Measurements from ENCODE around the gene ALOX5AP.

Gene ALOX5AP

DNA sequence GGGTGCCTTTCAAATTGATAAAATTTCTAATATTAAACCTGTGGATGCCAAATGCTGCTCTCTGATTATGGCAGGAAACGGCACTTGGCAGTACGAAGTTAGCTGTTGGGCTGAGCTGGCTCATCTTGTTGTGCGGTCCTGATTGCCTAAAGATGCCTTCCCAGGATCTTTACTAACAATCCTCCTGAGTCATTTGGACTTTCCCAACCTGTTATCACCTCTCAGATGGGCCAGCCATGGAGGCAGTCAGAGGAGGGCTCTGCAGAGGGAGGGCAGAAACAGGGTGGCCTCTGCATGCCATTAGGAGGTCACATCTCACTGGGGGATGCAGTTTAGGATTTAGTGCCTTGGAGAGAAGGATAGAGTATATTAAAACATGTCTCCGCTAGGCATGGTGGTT is 27.3 kb downstream of the ALOX5AP start:
- no peak for DNase-seq (ENCODE audit: low read depth)

DNA sequence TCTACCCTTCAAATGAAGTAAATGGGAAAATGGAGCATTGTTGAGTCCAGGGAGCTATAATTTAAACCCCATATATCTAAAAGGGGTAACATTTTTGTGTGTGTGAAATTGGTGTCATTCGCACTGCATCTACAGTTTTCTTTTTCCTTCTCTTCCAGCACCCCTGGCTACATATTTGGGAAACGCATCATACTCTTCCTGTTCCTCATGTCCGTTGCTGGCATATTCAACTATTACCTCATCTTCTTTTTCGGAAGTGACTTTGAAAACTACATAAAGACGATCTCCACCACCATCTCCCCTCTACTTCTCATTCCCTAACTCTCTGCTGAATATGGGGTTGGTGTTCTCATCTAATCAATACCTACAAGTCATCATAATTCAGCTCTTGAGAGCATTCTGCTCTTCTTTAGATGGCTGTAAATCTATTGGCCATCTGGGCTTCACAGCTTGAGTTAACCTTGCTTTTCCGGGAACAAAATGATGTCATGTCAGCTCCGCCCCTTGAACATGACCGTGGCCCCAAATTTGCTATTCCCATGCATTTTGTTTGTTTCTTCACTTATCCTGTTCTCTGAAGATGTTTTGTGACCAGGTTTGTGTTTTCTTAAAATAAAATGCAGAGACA is 28.6 kb downstream of the ALOX5AP start:
- DNase-seq (ENCODE audit: low read depth) = no peak

DNA sequence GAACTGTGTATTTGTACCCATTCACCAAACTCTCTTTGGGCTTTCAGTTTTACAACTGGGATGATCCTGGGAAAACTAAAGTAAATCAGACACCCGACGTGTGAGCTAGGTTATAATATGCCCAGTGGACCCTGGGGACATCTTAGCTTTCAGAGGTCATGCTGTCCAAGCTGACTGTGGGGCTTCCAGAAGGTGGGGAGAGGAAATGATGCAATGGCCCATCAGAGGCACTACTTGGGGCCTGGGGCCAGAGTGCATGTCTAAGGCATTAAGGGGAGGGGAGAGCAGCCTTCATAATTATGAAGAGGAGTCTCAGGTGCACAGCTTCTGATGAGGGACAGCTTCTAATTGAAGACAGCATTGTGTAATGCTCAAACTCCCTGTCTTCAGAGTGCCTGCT is 30.9 kb downstream of the ALOX5AP start:
- no peak for DNase-seq (ENCODE audit: low read depth)

DNA sequence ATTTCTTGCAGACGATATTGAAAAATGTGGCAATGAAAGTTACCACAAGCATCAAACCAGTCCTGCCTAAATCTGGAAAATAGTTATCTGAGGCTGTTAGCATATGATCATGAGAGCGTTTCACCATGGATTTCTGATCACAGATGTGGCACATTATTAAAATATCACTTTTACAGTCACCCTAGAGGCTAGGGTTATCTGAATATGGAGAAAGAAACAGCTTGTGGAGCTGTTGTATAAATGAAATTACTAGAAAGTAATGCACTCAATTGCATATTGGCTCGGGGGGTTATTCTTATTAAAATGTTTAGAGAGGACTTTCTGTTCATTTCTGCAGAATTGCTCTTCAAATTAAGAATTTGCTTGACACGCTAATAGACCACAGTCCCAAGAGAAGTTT is 35.6 kb downstream of the ALOX5AP start:
- no peak for DNase-seq (ENCODE audit: low read depth)

DNA sequence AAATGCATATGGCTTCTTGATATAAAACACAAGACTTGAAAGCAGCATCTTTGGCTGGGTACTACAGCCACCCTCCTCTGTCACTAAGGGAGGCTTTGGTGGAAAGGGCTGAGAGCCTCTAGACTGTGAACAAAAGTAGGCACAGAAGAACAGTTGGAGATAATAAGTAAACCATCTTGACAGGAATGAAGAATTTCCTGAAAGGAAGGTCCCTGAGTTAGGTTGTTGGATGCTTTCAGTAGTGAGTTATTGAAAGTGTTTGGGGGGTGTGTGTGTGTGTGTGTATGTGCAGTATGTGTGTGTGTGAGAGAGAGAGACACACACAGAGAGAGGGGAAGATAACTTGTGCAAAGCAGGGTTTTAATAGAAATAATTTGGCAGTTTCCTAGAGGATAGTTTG is 38.2 kb downstream of the ALOX5AP start:
- DNase-seq (ENCODE audit: low read depth) = no peak

DNA sequence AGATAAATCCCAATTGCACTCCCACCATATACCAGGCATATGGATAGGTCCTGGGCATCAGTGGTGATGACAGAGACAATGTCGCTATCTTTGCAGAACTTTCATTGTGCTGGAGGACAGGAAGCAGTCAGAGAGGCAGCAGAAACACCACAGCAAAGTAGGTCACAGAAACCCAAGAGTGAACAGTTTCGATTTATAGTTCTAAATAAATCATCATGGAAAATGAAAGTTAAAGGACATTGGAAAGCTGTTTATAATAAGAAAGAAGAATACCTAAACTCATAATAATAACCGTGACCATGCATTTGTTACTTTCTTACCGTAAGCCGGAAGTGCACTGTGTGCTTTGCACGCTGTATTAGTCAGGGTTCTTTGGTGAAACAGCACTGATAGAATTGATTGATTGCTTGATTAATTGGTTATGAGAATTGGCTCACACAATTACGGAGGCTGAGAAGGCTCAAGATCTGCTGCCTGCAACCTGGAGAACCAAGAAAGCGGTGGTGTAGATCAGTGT is 38.9 kb downstream of the ALOX5AP start:
- no peak for DNase-seq (ENCODE audit: low read depth)

DNA sequence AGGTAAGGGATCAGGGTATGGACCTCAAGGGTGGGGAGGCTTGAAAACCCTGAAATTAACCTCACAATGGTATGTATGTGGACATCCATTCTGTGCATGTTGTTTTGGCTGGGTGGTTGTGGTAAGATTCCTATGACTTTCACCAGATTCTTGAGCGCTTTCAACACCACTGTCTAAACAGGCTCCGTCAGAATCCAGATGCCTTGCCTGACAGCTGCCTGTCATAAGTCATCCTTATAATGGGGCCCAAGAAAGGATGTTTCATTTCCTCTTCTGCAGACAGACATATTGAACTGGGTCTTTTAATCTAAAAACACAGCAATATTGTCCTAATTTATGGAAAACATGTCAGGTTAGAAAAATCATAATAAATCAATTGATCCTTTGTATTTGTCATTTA is 41.3 kb downstream of the ALOX5AP start:
- no peak for DNase-seq (ENCODE audit: low read depth)

DNA sequence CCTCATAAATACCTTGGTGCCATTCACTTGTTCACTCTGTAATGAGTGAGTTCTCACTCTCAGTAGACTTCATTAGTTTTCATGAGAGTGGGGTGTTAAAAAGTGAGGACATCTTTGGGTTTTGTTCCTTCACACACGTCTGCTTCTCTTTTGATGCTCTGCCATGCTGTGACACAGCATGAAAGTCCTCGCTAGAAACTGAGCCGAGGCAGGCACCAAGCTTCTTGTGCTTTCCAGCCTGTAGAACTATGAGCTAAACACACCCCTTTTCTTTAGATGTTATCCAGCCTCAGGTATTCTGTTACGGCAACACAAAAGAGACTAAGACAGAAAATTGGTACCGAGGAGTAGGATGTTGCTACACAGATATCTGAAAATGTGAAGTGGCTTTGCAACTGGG is 43.7 kb downstream of the ALOX5AP start:
- DNase-seq (ENCODE audit: low read depth) = no peak

DNA sequence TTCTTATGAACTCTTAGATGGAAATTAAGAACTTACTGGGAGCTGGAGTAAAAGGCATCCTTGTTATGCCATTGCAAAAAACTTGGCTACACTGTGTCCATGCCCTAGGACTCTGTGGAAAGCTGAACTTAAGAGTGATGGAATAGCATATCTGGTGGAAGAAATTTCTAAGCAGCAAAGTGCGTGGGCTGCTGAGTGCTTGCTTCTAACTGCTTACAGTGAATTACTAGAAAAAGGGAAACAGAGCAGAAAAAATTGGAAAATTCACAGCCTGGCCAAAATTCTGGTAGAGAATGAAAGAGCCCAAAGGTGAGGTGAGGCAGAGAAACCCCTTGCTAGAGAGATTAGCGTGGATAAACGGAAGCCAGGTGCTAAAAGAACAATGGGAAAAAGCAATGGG is 44.3 kb downstream of the ALOX5AP start:
- DNase-seq (ENCODE audit: low read depth) = no peak

DNA sequence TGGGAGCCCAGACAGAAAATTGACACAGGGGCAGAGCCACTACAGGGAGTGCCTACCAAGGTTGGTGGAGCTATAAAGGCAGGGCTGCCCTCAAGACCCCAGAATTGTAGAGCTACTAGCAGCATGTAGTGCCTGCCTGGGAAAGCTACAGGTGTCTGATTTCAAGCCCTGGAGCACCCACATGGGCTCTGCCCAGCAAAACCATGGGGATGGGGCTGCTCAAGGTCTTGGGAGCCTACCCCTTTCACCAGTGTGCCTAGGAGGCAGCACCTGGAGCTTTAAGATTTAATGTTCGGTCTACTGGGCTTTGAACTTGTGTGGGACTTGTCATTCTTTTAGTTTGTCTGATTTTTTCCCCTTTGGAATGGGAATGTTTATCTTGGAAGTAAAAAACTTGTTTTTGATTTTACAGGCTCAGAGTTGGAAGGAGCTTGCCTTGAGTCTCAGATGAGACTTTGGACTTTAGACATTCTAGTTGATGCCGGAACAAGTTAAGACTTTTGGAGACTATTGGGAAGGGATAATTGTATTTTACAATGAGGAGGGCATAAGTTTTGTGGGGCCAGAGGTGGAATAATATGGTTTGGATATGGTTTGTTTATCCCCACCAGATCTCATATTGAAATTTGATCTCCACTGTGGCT is 45.1 kb downstream of the ALOX5AP start:
- no peak for DNase-seq (ENCODE audit: low read depth)

DNA sequence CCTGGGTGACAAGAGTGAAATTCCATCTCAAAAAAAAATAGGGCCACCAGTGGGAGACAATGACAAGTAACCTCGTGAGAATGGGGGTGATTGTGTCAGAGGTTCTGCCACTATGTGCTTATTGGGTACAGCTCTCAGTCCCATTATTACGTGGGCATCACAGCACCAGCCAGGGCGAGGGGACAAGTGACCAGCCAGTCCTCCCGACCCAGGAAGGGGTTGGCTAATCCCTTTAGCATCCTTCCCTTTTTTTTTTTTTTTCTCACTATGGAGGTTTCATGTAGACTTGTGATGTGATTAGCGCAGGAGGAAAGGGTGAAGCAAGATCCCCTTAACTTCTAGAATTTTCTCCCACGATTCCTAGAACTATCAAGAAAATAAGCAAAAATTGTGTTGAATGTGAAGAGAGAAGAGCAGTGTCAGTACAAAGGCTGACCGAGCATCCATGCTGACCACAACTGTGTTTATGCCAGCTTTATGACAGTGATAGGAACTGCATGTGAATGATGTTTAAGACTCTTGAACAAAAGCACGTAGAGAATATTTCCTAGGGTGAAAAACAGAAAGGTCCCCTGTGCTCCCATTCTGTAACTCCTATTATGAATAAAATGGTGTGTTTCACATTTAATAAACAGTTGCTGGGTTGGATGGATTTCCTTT is 50.0 kb downstream of the ALOX5AP start:
- no peak for DNase-seq (ENCODE audit: low read depth)

DNA sequence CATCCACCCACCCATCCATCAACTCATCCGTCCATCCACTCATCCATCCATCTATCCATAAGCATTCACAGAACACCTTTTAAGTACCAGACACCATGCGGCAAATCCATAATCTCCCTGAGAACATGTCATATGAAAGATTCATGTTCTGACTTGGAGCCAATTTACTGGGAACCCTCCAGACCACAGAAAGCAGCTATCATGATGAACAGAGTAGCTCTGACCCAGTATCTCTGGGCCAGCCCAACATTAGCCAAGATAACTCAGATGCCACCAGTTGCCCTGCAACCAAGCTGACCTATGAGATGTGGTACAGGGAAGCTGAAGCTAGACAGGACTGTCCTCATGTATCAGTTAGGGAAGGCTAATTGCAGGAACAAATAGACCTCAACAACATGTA is 51.3 kb downstream of the ALOX5AP start:
- DNase-seq (ENCODE audit: low read depth) = no peak

DNA sequence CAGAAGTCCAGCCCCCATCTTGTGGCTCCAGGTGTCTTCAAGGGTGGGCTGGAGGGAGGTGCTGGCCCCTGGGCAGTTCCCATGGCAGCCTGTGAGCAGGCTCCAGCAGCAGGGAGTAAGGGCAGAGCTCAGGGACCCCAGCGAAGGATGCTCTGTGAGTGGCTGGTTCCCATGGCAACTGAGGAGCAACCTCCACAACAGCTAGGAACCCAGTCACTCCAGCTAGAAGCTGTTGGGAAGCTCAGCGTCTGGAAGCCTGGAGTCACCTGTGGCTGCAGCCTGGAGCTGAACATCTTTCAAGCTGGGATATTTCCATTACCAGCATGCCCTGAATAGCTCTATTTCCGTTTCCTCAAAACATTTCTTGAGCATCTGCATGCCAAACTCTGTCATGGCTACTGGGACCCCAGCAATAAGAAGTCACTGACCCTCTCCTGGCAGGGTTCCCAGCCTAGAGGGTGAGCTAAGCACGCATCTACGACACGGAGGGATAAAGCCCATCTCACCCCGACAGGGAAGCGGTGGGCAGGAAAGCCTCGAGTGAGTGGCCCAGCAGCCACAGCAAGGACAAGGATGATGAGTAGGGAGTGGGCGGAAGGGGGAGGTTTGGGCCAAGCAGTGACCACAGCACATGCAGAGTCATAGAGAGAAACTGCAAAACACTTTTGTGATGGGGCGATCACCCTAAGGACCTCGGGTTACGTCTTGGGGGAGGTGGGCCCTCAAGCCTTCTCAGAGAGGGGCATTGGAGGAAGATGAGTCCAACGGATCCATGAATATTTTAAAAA is 52.6 kb downstream of the ALOX5AP start:
- DNase-seq (ENCODE audit: low read depth) = no peak

DNA sequence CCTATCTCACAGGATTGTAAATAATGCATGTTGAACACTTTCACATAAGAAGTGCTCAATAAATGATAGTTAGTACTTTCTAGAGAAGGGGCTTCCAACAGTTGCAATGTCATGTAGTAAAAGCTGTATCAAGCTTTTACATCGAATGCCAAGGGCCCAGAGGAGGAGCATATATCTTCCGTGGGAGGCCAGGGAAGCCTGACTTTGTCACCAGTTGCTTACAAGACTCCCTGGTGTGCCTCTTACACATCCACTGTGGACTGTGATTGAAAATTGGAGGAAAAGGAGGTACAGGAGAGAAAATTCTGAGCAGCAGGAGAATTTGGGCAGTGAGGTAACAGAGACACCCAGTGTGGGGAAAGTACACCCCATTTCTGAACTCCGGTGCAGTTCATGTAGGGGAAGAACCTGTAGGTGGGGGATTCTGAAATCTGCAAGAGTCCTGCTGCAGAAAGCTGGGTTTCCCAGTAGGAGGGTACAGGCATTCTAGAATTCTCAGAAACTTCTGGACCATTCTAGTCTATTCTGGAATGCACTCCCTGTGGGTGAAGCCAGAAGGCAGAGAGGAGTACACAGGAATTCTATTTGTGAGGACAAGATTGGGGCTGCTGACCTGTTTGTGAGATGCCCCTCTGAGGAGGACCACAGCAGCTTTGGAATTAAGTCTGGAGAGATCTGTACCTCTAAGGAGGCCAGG is 54.0 kb downstream of the ALOX5AP start:
- no peak for DNase-seq (ENCODE audit: low read depth)

DNA sequence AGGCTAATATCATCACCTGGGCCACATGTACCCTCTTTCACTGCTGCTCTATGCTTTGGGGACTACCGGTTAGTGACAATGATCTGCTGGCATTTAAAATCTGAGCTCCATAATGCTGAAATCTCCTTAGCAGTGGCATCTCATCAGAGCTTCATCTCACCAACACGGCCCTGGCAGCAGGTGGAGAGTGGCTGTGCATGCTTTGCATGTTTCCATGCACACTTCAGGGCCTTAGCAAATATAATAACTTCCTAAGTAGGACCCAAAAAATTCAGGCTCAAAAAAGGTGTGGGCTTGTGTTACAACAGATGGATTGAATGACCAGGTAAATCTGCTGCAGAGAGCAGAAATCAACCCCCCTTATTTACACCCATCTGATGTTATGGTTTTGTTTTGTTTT is 55.2 kb downstream of the ALOX5AP start:
- DNase-seq (ENCODE audit: low read depth) = no peak

DNA sequence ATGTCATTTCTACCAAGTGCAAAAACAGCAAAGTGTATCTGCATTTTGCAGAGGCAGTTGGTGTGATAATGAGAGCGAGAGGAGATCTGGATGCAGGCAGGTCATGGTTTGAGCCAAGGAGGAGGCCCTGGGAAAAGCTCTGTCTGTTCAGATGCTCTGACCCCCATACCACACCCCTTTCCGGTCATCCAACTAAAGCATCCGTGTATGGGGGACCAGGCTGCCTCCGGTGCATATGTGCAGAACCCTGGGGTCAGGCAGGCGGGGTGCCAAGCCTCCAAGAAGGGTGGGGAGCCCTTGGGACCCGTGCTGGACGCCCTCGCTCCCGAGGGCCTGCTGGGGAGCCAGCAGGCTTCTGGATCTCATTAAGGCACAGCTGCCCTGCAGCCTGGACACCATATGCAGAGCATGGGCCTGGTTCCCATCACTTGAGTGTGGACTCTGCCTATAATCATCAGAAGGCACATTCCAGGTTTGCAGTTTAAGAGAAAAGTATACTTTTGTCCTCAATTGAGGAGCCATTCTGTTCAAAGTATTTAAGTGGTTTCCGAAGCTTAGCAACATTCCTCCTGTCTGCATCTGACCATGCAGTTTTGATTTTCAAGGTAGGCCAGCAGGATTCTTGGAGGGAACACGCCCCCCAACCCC is 56.1 kb downstream of the ALOX5AP start:
- DNase-seq (ENCODE audit: low read depth) = no peak

DNA sequence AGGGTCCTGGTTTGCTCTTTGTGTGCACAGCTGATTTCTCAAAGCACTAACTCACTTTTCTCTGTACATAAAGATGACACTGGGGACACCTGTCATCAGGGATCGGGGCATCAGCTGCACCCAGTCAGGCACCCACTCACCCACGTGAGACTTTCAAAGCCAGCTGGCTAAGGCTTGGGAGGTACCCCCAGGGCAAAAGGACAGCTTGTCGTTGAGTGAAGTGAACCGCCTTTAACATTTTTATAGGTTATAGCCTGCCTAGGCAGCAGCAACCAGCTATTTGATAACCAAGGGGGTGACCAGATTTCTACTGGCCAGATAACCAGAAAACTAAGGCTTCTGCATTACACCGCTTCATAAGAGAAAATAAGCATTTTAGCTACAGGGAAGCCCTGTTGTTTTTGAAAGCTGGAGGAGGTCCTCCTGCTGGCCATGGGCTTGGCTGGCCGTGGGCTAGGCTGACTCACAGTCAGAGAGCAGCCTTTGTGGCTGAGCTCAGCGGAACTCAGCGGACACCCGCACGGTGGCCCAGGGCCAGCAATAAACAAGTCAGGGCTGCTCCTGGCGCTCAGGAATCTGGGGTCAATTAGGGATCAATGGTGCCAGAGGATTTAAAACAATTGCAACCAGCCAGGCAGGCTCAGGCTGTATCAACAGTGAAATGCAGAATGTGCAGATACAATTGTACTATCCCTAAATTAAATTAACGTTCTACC is 57.1 kb downstream of the ALOX5AP start:
- DNase-seq (ENCODE audit: low read depth) = no peak

DNA sequence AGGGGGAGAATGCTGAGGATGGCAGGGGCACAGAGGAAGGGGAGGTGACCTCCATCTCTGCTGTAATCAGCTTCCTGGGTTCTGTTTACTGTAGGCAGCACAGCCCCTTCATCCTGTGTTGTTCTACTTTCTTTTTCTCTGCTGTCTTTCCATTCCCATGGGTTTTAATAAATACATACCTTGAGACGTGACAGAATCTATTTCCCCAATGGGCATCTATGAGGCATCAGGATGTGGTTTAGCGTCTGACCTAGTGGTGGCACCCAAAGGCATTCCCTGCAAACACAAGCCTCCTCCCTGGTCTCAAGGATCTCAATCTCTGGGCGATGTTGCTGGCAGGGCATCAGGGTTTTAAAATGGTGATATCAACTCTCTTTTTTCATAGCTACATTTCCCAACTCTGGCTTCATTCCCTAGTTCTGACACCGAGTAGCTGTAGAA is 60.8 kb downstream of the ALOX5AP start:
- DNase-seq (ENCODE audit: low read depth) = no peak

DNA sequence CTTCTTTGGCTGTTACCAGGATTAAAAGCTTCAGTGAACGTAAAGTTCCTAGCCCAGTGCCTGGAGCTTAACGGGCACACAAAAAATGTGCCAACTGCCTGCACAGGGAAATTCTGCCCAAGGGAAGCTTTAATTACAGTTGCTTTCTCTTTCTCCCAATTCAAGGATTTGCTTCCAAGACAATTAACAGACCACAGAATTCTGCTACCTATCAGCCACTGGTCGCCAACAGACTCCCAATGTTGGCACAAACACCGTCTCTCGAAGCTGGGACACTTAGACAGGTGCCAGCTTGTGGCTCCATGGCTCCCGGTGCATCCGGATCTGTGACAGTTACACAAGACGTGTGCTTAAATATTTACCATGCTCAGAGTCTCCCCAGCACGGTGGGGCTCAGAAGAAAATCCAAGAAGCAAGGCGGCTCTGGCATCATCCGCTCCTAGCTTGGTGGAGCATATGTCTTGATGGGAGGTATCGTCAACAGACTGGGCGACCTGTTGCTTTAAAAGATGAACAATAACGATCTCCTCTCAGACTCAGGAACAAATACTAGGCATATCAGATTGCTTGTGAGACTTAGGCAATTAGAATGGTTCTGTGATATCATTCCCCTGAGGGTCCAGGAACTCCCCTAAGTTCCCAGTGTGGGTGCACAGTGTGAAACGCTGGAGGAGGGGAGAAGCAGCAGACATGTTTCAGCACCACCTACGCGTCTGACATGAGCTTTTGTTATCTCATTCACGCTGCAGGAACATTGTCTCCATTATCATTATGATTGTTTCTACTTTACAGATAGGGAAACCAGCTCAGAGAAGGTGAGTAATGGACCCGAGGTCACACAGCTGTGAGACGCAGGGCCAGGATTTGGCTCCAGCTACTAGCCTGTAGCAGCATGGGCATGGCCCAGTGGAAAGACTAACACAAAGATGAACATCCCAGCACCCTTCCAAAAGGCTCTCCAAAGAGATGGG is 61.6 kb downstream of the ALOX5AP start:
- peak; percentile 34 for DNase-seq (ENCODE audit: low read depth)

Measured in activated T-cell treated with anti-CD3 and anti-CD28 coated beads for 24 hours (primary cell).